GM21528 (cell line): ENCODE measurements around the gene SLC5A7.

Source experiments
- ATAC-seq: cut with Tn5 transposase; IDR thresholded peaks from one replicate; pipeline ENCODE4 v1.9.1; 2021; ENCODE audit warnings: mild to moderate bottlenecking, moderate library complexity; ENCODE audit not compliant: unreplicated experiment, low FRiP score

Gene SLC5A7

DNA sequence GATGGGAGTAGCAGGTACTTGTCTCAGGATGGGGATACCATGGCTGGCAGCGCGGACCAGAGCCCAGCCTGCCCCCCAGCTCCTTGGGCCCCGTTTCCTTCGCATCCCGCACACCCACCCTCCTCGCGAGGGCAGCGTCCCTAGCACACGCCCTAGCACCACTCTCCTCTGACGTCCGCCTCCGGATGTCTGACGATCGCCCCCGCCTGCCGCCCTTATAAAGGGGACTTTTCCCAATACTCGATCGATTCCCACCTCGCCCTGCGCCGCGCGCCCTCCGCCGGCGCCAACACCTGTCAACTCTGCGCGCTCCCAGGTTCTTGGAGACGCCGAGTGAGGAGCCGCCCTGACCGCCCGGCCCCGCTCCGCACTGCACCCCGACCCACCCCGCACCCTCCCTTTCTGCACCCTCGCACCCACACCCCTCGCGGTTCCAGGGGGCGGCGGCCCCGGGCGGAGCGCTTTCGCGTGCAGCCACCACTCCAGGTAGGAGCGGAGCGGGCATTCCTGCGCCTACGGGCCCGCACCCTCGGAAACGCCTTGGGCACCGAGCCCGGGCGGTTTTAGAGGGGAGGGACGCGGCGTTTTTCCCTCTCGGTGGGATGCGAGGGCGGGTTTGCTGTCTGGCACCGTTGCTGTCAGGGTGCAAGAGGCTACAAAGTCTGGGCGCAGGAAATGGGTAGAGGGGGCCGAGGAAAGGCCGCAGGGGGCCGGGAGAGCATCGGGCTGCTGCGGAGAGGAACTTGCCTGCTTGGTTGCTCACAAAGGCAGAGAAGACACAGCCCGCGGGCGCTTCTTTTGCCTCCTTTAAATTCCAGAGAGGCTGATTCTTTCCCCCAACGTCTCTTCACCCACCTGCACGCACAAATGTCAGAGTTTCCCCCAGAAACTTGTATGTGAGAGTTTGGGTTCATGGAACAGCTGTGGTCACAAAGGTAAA, at the start of gene SLC5A7:
SLC5A7 (plus strand) TSS at position 247 of the 940 bp plus-strand sequence. CDS start 1,632 bp downstream, outside the sequence.
- ATAC-seq = no peak

DNA sequence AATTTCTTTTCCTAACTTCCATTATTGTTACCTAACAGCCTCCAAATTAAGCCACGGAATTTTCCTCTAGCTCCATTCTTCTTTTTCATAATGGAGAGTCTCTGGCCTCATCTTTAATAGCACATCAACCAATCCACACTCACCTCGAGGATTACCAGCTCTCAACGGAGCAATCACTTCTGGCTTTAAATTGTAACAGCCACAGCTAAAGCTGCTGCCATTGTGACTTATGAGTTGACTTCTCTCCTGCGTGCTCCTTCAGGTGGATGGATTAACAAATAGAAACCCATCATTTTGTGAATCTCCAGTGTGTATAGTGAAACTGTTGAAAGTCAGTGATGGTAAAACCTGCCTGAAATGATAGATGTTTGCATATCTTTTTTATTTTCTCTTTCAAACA, 24.9 kb upstream of the SLC5A7 start:
- ATAC-seq = no peak

DNA sequence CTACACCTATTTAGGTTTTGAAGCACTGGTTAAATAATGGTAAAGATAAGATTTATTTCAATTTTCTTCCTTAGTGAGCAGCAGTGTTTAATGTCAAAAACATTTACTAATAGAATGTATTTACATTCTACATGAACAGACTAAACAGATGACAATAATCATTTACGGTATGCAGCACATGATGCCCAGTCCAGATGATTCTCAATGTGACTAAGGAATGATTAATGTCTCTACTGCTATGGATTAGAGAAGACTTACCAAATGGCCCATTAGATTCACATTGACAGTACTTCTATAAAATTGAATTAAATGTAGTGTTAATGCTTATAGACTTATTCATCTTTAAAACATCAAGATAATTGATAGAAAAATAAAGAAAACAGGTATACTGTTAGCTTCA, 22.1 kb upstream of the SLC5A7 start:
- no peak for ATAC-seq

DNA sequence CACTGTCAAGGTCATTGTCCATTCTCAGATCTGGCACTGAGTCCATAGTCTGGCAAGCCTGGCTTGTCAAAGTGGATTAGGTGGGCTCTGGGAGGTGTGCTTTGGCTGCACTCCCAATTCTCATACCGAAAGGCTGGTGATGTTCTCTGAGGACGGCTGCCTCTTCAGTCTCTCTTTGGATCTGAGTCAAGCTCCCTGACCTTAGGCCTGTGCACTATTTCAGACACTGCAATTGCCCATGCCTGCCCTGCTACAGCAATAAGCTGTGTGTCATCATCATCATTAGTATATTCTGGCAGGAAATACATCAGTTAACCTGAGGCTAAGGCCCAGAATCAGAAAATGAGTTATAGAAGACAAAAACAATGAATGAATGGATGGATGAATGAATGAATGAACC, 1.6 kb upstream of the SLC5A7 start:
- no peak for ATAC-seq

DNA sequence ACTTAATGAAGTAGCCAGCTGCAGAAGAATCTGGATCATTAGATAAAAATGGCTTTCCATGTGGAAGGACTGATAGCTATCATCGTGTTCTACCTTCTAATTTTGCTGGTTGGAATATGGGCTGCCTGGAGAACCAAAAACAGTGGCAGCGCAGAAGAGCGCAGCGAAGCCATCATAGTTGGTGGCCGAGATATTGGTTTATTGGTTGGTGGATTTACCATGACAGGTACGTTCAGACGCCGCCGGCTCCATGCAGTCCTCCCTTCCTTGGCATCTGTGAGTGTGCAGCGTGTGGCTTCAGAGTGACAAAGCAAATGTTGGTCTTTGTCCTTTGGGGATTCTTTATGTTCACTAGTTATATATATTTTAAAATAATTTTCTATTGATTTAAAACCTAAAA, 1.8 kb downstream of the SLC5A7 start:
- no peak for ATAC-seq

DNA sequence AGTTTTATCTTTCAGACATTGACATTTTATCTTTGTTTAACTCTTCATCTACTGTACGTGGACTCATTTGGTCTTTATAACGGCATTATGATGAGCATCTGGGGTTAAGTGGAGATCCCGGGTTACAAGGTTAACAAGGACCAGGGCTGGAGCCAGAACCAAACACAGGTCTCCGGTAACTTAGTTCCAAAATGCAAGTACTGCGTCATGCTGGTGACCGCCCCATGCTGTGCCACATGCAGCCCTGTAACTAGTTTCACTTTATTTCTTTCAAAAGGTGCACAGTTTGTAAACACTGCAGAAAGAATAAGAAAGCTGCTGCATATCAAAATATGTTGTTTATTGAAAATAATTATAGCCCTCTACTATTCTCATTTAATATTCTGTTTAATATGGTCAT, 3.1 kb downstream of the SLC5A7 start:
- ATAC-seq = no peak

DNA sequence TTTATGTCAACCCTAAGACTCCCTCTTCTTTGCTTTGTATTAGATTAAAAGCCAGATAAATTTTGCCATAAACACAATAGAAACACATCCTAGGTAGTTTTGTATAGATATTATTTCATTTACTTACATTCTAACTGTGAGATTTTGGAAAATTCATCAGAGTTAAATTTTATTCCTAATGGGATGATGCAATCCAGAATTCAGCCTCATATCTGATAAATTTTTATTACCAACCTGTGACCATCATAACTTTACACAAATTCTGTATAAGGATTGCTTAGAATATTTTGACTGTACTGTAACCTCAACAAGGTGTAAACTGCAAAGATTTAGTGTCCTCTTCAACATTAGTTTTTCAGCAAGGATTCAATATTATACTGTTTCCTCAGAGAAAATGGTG, 4.4 kb downstream of the SLC5A7 start:
- no peak for ATAC-seq

DNA sequence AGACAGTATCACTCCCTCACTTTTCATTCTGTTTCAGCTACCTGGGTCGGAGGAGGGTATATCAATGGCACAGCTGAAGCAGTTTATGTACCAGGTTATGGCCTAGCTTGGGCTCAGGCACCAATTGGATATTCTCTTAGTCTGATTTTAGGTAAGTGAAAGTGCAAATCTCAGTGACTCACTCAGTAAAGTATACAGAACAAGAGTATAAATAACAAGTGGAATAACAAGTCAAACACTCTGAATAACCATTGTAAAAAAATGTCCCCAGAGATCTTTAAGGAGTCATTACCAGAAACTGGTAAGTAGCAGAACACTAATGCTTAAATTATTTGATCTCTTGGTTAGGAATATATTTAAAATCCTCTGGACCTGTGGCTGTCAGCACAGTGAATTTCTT, 5.7 kb downstream of the SLC5A7 start:
- no peak for ATAC-seq

DNA sequence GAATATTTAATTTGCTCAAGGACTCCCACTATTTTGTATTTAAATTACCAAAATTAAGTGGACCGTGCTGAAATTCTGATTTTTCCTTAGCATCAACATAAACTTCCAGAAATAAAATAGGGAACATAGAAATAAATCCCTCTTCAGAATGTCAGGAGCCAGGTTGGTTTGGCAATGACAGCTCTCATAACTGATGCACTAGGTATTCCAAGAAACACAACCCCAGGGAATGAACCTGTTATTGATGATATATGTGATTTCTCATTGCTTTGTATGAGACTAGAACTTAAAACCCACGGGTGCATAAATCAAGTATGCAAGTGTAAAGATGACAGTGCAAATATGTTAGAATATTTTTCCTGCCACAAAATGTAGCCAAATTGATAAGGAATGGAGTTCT, 12.8 kb downstream of the SLC5A7 start:
- ATAC-seq = no peak

DNA sequence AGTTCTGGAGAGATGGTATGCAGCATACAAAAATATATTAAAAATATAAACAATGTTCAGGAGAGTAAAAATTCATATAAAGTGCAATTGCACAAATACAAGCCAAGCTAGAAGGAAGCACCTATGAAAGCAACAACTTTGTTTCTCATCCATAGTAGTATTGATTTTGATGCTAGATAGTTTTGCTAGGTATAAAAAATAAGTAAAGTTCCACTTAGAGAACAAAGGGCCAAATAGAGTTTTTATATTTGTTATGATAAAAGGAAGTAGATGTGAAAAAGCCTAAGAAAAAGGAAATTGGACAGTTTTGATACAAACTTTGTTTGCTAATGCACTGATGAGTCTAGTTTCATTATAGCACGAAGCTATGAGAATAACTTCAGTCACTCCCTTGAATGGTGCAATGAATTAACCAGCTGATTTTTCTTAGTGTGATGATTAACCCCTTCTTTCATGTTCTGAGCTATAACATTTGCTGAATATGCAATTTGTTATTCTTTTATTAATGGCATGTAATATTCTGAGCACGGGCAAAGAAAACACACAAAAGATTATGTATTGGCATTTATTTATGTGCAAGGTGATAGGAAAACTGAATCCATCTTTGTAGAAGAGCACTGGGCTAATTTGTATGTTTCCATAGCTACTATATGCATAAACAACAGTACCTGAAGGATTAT, 24.7 kb downstream of the SLC5A7 start:
- ATAC-seq = no peak

DNA sequence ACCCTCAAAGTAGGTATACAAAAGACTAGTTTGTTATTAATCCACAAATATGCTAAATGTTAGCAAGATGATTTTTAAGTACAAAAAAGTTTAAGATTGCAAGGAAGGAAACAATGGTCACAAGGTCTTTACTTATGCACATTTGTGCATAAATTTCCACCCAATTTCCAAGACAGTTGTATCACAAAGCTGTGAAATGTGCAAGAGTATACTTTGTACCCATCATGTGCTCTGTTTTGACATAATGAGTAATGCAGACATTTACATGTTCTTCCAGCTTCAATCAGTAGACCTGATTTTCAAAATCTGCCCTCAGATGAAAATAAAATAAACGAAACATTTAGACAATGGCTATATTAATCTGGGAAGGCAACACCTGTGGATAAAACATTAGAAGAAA, 27.0 kb downstream of the SLC5A7 start:
- ATAC-seq = no peak

DNA sequence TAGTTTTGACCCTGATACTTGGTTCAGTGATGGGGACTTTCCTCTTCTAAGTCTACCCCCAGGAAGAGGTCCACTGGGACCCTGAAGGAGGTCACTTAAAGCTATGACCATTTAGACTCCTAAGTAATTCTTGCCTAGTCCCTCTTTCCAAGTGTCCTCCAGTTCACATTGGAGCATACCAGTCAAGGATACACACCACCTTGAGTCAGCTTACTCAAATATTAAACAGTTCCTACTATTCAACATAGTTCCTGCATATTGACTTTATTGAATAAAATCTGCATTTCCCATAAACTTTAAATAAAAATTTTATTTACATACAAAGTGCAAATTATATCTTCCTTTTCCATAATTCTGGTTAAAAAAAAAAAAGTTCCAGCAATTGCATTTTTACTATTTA, 36.3 kb downstream of the SLC5A7 start:
- ATAC-seq = no peak

DNA sequence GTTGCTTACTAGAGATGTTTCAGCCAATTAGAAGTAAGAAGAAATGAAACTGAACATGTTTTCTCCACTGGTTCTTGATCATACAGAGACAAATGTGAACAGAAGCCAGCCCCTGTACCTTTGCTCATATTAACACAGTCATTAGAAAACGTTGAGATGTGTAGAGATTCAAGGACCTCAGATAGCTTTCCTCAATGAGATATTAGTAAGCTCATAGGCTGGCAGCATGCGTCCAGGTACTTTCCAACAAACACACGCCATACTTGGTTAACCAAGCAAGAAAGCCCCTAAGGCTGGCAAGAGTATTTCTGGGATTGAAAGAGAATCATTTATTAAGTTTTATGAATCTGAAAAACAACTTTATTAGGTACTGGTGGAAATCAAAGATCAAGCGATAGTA, 37.5 kb downstream of the SLC5A7 start:
- ATAC-seq = no peak

DNA sequence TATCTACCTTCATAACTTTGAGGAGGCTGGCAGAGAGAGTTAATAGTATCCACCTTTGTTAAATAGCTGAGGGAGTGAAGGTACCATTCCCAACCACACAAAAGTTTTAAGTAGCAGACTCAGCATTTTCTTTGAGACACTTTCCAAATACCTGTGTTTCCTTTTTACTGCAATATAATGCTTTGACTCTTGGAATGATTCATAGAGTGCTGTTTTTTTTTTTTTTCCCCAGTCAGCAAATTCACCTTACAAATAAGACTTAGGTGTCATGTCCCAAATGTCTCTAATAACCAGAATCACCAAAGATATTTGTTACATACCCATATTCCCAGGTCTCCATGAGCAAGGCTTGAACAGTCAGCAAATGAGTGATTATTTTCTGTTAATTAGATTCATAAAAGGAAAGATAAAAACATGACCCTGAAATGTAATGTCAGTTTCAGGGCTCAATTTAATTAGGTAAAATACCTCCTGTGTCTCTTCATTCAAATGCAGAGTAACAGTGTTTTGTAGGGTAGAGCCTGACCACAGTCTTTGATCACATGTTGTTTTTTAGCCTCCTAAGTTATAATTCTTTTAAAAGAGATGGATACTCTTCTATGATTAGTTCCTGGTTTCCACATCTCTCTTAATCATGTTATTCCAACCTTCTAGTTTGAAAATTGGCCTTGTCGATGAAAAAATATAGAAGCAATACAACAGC, 39.9 kb downstream of the SLC5A7 start:
- ATAC-seq = no peak

DNA sequence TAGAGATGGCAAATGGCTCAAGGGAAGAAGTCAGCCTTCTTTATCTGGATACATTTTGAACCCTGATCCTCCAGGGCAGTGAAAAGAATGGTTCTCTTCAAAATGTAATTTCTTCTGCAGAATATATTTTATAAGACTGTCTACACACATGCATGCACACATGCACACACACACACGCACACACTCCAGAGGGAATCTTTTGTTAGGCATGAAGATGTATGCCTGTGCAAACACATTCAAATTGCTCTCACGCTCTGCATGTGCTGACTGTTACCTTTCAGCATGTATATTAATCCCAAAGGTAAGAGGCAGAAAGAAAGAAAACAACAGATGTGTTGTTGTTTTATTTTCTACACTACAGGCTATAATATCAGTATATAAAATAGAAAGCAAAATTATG, 43.2 kb downstream of the SLC5A7 start:
- no peak for ATAC-seq

DNA sequence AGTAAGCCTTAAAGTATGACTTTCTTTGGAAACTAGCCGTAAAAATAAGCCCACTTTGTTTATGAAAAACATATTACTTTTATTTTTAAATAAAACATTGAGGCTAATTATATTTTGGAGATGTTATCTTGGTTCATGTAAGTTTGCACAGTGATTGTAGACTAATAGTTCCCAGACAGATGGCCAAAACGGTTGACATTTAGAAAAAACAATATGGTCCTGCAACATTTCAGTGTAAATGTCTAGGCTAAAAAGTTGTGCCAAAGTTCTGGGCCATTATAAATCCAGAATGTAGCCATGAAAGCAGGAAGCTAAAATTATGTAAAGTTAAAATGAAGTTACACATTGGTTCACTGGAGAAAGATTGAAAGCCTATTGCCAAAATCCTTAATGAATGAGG, 43.6 kb downstream of the SLC5A7 start:
- ATAC-seq = no peak

DNA sequence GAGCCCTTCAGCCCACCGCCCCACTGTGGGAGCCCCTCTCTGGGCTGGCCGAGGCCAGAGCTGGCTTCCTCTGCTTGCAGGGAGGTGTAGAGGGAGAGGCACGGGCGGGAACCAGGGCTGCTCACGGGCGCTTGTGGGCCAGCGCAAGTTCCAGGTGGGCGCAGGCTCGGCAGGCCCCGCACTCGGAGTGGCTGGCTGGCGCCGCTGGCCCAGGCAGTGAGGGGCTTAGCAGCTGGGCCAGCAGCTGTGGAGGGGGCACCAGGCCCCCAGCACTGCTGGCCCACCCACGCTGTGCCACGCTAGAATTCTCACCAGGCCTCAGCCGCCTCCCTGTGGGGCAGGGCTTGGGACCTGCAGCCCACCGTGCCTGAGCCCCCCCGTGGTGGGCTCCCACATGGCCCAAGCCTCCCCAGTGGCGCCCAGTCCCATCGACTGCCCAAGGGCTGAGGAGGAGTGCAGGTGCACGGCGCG, 45.2 kb downstream of the SLC5A7 start:
- no peak for ATAC-seq

DNA sequence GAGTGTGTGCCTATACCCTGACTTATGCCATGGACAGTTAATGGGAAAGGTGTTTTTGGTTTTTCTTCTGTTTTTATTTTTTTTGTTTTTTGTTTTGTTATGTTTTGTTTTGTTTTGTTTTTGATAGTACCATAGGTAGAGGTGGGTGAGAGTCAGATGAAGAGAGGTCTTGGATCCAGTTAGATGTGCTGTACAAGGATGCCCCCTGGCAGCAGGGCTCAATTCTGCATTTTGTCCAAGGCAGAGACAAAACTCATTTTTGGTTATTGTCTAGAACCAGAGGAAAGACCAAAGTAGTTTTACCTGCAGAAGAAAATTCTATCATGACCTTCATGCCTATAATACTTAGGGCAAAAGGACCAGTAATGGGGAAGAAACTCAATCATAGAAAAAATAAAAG, 48.5 kb downstream of the SLC5A7 start:
- ATAC-seq = no peak

DNA sequence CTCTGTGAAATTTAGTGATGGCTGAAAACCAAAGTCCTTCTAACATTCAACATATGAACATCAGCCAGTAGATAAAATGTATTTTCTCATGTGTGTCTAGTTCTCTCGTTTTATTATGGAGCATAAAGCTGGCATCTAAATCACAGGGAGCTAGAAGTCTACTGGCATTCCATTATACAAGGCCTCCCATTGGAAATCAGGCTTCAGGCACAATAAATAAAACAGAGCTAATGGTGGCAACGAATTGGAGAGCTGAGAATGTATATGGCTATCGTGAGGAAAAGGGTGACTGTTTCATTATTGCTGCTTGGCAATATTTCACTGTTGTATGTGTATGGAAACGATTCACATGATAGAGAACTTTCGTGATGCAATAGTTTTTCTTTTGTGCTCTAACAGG, 62.4 kb downstream of the SLC5A7 start:
- ATAC-seq = no peak

DNA sequence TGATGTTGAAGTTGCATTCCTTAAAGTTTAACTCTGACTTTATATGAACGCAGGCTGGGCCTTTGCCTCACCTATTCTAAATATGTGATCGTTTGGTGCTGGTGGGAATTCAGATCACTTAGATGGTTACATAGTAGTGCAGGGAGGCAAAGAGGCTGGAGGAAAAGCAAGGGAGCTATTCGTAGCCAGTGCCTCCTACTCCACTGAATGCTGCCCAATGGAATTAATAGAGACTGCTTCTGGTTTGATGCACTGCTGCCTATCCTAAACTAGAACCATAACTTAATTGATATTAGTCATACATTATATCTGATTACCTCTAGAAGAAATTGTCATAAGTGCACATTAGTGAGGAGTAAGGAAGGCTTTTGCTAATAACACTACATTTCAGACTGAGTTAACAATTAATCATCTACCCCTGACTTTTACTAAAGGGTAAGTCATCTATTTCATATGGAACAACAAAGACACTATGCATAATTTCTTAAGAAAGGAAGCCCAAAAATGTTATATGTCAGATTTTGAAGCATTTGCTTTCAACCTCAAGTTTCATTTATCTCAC, 72.3 kb downstream of the SLC5A7 start:
- no peak for ATAC-seq
